AG04449 (cell line): ENCODE results near the gene PASK.

ENCODE experiments used
- CTCF ChIA-PET: fragments of 350-600 bp; formaldehyde crosslinking; extraction: SDS; loops from one replicate; lab custom pipeline; 2021; ENCODE audit warnings: antibody characterized with exemption; lab: Yijun Ruan, JAX
- POLR2A ChIA-PET: fragments of 400-600, 350-600 bp; formaldehyde crosslinking; extraction: SDS; loops from one replicate; lab custom pipeline; 2020; ENCODE audit warnings: antibody characterized with exemption, inconsistent platforms; lab: Yijun Ruan, JAX
- DNase-seq: peaks from one replicate; pipeline ENCODE4 v3.0.0-alpha.2; 2010; ENCODE audit warnings: low read depth, low spot score
- H3K4me3 ChIP-seq: 2 replicates; pipeline ENCODE4 v1.5.1; 2011; ENCODE audit warnings: low read depth, mild to moderate bottlenecking, control low read depth, low read length
- TF ChIP-seq, protein P1 (sequence below): IDR thresholded peaks from one replicate; pipeline ENCODE4 v1.5.1; 2011; ENCODE audit warnings: mild to moderate bottlenecking, moderate library complexity, low read length, control low read depth, inconsistent platforms; ENCODE audit not compliant: insufficient read depth; ENCODE audit errors: missing control alignments

Gene PASK

DNA sequence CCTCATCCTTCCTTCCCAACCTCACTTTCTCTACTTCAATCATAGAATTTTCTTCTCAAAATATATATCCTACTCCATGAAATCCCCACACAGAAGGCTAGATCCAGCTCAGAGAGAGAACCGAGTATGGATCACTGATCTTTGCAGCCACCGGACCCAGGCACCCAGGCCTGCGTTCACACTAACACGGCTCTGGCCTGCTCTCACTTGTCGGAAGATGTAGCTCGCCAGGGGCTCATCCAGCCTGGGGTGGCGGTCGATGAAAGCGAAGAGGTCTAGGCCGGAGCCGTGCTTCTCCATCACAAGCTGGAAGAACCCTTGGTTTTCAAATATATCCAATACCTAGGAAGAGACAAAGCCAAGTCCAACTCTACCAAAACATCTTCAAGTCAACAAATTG is 34.4 kb downstream of the PASK start:
- POLR2A ChIA-PET = no interaction called here
- TF ChIP-seq, protein P1, sequence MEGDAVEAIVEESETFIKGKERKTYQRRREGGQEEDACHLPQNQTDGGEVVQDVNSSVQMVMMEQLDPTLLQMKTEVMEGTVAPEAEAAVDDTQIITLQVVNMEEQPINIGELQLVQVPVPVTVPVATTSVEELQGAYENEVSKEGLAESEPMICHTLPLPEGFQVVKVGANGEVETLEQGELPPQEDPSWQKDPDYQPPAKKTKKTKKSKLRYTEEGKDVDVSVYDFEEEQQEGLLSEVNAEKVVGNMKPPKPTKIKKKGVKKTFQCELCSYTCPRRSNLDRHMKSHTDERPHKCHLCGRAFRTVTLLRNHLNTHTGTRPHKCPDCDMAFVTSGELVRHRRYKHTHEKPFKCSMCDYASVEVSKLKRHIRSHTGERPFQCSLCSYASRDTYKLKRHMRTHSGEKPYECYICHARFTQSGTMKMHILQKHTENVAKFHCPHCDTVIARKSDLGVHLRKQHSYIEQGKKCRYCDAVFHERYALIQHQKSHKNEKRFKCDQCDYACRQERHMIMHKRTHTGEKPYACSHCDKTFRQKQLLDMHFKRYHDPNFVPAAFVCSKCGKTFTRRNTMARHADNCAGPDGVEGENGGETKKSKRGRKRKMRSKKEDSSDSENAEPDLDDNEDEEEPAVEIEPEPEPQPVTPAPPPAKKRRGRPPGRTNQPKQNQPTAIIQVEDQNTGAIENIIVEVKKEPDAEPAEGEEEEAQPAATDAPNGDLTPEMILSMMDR = no peak
- CTCF ChIA-PET = interaction anchor here (0.9 kb wide), 1 partner anchor 37 kb away, joined by 3 read pairs; no protein-coding TSS in a partner anchor
- H3K4me3 ChIP-seq = no peak overlapping the region
- no peak for DNase-seq

DNA sequence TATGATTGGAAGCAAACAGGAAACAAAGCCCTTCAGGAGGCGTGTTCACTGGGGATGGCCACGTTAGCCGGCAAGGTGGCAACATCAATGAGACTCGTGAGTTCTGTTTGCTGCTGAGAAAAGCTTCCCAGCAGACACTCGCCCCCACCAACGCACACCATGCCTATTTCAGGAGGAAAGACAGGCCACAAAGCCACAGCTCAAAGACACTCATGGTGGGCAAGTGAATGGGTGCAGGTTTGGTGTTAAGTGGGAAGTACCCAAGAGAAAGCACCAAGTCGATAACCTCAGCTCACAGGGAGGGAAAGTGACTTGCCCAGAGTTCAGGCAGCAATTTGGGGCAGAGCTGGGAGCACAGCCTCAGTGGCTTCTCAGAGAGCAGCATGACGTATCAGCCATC is 36.7 kb downstream of the PASK start:
- ChIA-PET POLR2A (no interaction called here), CTCF (no interaction called here)
- TF ChIP-seq, protein P1 = no peak
- DNase-seq = no peak
- H3K4me3 ChIP-seq = no peak overlapping the region

DNA sequence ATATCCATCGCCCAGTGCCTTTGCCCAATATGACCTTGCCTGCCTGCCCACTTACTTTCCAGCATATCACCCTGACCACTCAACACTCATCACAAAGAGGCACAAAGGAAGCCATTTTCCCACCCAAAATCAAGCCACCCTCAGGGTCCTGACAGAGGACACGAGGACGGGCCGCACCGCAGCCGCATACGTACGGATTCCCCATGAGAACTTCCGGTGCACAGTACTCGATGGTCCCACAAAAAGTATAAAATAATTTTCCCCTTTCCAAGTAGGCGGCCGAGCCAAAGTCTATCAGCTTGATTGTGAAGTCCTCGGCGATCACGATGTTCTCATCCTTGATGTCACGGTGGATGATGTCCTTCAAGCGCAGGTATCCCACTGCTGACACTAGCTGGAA is 37.2 kb downstream of the PASK start:
- no peak overlapping the region for H3K4me3 ChIP-seq
- ChIA-PET CTCF (no interaction called here), POLR2A (no interaction called here)
- DNase-seq = no peak
- TF ChIP-seq, protein P1 = no peak

DNA sequence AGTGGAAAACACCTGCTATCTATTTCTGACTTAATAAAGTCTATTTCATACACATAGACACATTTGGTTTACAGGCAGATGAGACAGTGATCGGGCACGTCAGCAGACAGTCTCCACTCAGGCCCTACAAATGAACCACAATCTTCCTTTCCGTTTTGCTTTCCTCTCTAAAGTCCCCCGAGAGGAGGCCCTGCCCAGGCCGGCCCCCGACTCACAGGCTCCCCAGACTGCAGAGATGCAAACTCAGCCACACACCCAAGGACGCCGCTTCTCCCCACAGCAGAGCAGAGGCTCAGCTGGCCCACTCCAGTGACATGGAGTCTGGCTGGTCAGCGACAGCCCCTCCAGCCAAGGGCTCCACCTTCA is 37.8 kb downstream of the PASK start:
- TF ChIP-seq, protein P1 = no peak
- ChIA-PET POLR2A (no interaction called here), CTCF (no interaction called here)
- H3K4me3 ChIP-seq = no peak overlapping the region
- DNase-seq = no peak

DNA sequence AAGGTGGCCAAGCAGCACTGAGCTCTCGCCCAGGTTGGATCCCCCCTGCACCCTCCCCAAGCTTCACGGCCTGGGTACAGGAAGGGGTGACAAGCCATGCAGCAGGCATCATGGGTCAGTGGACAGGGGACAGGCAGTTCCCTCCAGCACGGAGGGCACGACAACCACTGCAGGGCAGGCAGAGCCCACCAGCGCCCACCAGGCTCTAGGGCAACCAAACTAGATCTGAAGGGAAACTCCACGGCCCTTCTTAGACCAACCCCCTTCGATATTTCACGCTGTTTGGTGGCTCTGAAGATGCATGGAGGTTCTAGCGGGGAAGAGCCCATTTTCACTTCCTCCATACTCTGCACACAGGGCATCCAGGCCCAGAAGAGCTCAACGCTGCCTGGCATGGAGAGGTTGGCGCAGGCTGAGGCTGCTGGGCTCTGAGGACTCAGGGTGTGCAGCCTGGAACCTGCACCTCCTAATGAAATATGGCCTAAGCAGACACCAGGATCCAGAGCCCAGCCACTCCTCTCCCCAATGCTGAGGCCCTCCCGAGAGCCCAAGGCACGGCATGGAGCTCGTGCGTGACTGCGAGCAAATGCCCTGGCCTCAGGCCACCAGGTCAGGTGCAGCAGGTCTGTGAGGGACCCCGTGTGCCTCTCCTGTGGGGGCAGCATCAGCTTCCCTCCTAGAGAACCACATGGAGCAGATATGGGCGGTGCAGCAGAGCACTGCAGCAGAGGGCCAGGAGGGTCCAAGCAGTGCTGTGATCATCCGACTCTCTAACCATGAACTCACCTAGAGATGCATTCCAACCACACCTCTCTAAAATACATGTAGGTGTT is 38.4 kb downstream of the PASK start:
- TF ChIP-seq, protein P1 = no peak
- ChIA-PET CTCF (interaction anchor here (1.0 kb wide), 1 partner anchor 196 kb away, joined by 3 read pairs; no protein-coding TSS in a partner anchor), POLR2A (no interaction called here)
- DNase-seq = no peak
- H3K4me3 ChIP-seq = no peak overlapping the region

DNA sequence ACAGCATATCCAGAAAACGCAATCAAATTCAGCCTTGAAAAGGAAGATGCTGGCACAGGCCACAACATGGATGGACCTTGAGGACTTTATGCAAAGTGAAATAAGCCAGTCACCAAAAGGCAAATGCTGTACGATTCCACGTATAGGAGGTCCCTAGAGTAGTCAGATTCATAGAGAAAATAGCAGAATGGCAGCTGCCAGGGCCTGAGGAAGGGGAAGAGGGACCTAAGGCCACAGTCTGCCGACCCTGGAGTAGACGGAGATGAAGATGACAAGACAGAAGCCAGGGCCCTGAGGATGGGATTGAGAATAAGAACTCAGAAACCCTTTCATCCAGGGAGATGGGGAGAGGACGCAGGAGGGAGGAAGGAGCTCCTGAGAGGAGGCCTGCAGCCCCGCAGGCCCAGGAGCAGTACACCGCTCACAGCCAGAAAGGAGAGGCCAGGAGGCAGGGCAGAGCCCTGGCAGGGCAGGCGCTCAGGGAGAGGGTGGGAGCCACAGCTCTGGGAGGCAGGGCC is 39.1 kb downstream of the PASK start:
- H3K4me3 ChIP-seq = no peak overlapping the region
- TF ChIP-seq, protein P1 = no peak

More for the DNA sequence above, 39.1 kb downstream of the PASK start:
- CTCF ChIA-PET = interaction anchor here (1.0 kb wide), 1 partner anchor 196 kb away, joined by 3 read pairs; no protein-coding TSS in a partner anchor
- no peak for DNase-seq
- POLR2A ChIA-PET = interaction anchor here (0.6 kb wide), 1 partner anchor 21 kb away, joined by 3 read pairs; no protein-coding TSS in a partner anchor
